DOHH2 (cell line): ENCODE data around the gene ASCC2.

ENCODE experiments used
- EZH2phosphoT487 ChIP-seq: fragments of 200-600 bp; sonication (generic); IDR thresholded peaks from 2 replicates; pipeline ENCODE4 v1.6.1; 2017; ENCODE audit warnings: borderline replicate concordance, mild to moderate bottlenecking, antibody characterized with exemption, low read length, moderate library complexity, mixed read lengths
- TF ChIP-seq, protein P1 (sequence below): fragments of 200-600 bp; sonication (generic); IDR thresholded peaks from one replicate; pipeline ENCODE4 v1.5.1; 2014; ENCODE audit warnings: antibody characterized with exemption, mild to moderate bottlenecking, low read depth, low read length; ENCODE audit not compliant: poor library complexity, severe bottlenecking

DNA sequence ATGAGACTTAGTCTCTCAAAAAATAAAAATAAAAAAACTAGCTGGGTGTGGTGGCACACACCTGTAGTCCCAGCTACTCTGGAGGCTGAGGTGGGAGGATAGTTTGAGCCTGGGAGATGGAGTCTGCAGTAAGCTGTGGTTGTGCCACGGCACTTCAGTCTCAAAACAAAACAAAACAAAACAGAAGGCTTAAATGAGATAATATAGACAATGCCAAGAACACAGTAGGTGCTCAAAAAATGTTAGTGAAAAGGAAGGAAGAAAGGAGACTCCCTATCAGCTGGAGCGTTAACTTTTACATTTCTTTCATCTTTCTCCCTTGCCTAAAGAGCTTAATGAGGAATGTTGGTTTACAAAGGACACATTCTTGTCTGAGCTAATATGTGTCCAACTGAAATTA lies 4.1 kb upstream of the ASCC2 start:
- TF ChIP-seq, protein P1, sequence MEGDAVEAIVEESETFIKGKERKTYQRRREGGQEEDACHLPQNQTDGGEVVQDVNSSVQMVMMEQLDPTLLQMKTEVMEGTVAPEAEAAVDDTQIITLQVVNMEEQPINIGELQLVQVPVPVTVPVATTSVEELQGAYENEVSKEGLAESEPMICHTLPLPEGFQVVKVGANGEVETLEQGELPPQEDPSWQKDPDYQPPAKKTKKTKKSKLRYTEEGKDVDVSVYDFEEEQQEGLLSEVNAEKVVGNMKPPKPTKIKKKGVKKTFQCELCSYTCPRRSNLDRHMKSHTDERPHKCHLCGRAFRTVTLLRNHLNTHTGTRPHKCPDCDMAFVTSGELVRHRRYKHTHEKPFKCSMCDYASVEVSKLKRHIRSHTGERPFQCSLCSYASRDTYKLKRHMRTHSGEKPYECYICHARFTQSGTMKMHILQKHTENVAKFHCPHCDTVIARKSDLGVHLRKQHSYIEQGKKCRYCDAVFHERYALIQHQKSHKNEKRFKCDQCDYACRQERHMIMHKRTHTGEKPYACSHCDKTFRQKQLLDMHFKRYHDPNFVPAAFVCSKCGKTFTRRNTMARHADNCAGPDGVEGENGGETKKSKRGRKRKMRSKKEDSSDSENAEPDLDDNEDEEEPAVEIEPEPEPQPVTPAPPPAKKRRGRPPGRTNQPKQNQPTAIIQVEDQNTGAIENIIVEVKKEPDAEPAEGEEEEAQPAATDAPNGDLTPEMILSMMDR, result no peak
- no peak for TF ChIP-seq EZH2phosphoT487
